ENCODE measurements around the gene PPM1H.
"Not testable (repeated sequence)": the region's sequence is repeated elsewhere in the genome, so short reads cannot be mapped to it uniquely, and the experiment has no call there.

PPM1H gene

DNA sequence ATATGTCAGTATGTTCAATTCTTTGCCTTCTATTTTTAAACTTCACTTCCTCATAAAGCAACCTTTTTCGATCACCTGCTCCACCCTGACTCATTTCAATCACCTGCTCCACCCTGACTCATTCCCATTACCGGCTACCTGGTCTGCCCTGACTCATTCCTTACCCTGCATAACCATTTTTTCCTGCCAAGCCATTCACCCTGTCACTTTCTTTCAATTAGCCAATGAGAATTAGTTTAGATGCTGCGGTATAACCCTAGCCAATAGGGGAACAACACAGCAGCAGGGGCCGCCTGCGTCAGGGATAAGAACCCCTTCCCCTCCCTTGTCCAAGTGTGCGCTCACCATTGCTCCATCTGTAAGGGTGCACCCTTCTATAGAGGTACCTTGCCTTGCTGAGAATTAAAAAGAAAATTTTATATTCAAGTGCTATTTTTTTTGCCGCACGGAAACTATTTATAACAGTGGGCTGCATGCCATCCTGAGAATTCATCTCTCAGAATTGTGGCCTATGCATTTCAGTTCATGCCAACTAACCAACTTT is 31.6 kb upstream of the PPM1H start:
- not testable (repeated sequence) for H3K9ac ChIP-seq (ENCODE audit: low read depth, low read length); H3K9me3 ChIP-seq (ENCODE audit: control insufficient read depth, insufficient read depth, low read length); H3K27ac ChIP-seq (ENCODE audit: low read depth, low read length); H3K36me3 ChIP-seq (ENCODE audit: control insufficient read depth, insufficient read depth, low read length); H3K4me3 ChIP-seq (ENCODE audit: low read depth, low read length); H3K27me3 ChIP-seq (ENCODE audit: control insufficient read depth, insufficient read depth, low read length); H3K4me1 ChIP-seq (ENCODE audit: control insufficient read depth, insufficient read depth, low read length)

DNA sequence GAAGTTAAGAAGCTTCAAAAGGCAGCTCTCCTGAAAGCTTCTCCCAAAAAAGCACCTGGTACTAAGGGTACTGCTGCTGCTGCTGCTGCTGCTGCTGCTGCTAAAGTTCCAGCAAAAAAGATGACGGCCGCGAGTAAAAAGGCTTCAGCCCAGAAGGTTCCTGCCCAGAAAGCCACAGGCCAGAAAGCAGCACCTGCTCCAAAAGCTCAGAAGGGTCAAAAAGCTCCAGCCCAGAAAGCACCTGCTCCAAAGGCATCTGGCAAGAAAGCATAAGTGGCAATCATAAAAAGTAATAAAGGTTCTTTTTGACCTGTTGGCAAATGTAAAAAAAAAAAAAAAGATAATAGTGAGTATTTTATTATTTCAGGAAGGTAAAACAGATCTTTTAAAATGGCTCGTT is 30.8 kb upstream of the PPM1H start:
- not testable (repeated sequence) for H3K9ac ChIP-seq (ENCODE audit: low read depth, low read length); H3K4me3 ChIP-seq (ENCODE audit: low read depth, low read length); H3K4me1 ChIP-seq (ENCODE audit: control insufficient read depth, insufficient read depth, low read length); H3K9me3 ChIP-seq (ENCODE audit: control insufficient read depth, insufficient read depth, low read length); H3K27ac ChIP-seq (ENCODE audit: low read depth, low read length); H3K27me3 ChIP-seq (ENCODE audit: control insufficient read depth, insufficient read depth, low read length); H3K36me3 ChIP-seq (ENCODE audit: control insufficient read depth, insufficient read depth, low read length)

- not testable (repeated sequence) for H3K36me3 ChIP-seq (ENCODE audit: control insufficient read depth, insufficient read depth, low read length); H3K9me3 ChIP-seq (ENCODE audit: control insufficient read depth, insufficient read depth, low read length); H3K9ac ChIP-seq (ENCODE audit: low read depth, low read length); H3K4me3 ChIP-seq (ENCODE audit: low read depth, low read length); H3K27me3 ChIP-seq (ENCODE audit: control insufficient read depth, insufficient read depth, low read length); H3K4me1 ChIP-seq (ENCODE audit: control insufficient read depth, insufficient read depth, low read length); H3K27ac ChIP-seq (ENCODE audit: low read depth, low read length)
Measured at GRCh38 chr12:62965242-62965641, 30.3 kb upstream of the PPM1H start.

DNA sequence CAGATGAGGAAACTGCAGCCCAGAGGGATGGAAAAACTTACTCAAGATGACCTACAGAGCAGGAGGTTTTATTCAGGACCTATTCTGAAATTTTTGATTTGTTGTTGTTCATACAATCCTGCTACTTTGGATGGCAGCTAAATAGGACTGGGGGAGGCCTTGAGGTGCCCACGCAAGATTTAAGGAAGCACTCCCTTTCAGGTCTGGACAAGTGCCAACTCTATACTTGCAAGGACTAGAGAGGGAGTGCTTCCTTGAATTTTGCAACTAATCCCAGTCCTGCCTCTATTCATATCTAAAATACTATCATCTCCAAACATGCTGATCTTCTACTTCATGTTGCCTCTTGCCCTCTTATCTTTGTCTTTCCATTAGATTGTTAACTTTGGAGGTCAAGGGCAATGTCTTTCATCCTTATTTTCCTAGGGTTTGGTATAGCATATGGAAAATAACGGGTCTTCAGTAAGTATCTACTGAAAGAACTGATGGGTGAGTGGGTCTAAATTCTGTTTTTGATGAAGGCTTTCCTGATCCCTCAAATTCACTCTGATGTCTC is 28.6 kb upstream of the PPM1H start:
- Histone ChIP-seq H3K27ac (ENCODE audit: low read depth, low read length) (no peak overlapping the region), H3K9me3 (ENCODE audit: control insufficient read depth, insufficient read depth, low read length) (no peaks in the 10 kb centered on the region), H3K9ac (ENCODE audit: low read depth, low read length) (no peak overlapping the region), H3K4me1 (ENCODE audit: control insufficient read depth, insufficient read depth, low read length) (no peaks in the 10 kb centered on the region), H3K4me3 (ENCODE audit: low read depth, low read length) (no peak overlapping the region), H3K36me3 (ENCODE audit: control insufficient read depth, insufficient read depth, low read length) (no peaks in the 10 kb centered on the region), H3K27me3 (ENCODE audit: control insufficient read depth, insufficient read depth, low read length) (no peaks in the 10 kb centered on the region)

DNA sequence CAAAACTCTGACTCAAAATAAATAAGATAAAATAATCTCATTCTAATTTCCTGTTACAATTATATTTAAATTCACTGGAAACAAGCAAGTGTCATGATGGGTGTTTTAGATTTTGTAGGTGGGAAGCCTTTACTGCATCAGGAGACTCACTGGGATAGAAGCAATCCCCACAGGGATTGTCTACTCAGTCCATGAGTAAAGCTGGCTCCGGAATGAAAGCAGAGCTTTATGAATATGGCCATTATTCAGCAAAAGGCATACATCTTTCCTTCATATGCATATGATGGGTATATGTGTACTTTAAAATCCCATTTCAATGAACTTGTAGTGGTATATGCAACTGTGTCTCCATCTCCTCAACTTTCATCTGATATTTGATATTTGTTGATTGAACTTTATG is 25.4 kb upstream of the PPM1H start:
- Histone ChIP-seq H3K4me3 (ENCODE audit: low read depth, low read length) (no peak overlapping the region), H3K4me1 (ENCODE audit: control insufficient read depth, insufficient read depth, low read length) (peaks cover 21% of the 10 kb centered on the region), H3K36me3 (ENCODE audit: control insufficient read depth, insufficient read depth, low read length) (no peaks in the 10 kb centered on the region), H3K27ac (ENCODE audit: low read depth, low read length) (no peak overlapping the region), H3K9me3 (ENCODE audit: control insufficient read depth, insufficient read depth, low read length) (no peaks in the 10 kb centered on the region), H3K9ac (ENCODE audit: low read depth, low read length) (no peak overlapping the region), H3K27me3 (ENCODE audit: control insufficient read depth, insufficient read depth, low read length) (no peaks in the 10 kb centered on the region)

DNA sequence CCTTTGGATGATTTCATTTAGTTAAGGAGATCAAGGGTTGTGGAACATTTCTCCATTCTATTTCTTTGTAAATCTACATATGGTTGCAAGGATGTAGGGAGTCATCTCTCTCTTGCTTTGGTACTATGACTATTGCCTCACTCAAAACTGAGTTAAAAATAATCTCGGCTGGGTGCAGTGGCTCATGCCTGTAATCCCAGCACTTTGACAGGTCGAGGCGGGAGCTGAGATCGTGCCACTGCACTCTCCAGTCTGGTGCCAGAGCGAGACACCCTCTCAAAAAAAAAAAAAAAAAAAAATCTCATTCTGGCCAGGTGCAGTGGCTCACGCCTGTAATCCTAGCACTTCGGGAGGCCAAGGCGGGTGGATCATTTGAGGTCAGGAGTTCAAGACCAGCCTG is 24.8 kb upstream of the PPM1H start:
- no peaks in the 10 kb centered on the region for H3K9me3 ChIP-seq (ENCODE audit: control insufficient read depth, insufficient read depth, low read length)
- no peak overlapping the region for H3K4me3 ChIP-seq (ENCODE audit: low read depth, low read length)
- no peaks in the 10 kb centered on the region for H3K27me3 ChIP-seq (ENCODE audit: control insufficient read depth, insufficient read depth, low read length)
- H3K9ac ChIP-seq (ENCODE audit: low read depth, low read length): no peak overlapping the region
- H3K4me1 ChIP-seq (ENCODE audit: control insufficient read depth, insufficient read depth, low read length): peaks cover 21% of the 10 kb centered on the region
- H3K27ac ChIP-seq (ENCODE audit: low read depth, low read length): no peak overlapping the region
- no peaks in the 10 kb centered on the region for H3K36me3 ChIP-seq (ENCODE audit: control insufficient read depth, insufficient read depth, low read length)

DNA sequence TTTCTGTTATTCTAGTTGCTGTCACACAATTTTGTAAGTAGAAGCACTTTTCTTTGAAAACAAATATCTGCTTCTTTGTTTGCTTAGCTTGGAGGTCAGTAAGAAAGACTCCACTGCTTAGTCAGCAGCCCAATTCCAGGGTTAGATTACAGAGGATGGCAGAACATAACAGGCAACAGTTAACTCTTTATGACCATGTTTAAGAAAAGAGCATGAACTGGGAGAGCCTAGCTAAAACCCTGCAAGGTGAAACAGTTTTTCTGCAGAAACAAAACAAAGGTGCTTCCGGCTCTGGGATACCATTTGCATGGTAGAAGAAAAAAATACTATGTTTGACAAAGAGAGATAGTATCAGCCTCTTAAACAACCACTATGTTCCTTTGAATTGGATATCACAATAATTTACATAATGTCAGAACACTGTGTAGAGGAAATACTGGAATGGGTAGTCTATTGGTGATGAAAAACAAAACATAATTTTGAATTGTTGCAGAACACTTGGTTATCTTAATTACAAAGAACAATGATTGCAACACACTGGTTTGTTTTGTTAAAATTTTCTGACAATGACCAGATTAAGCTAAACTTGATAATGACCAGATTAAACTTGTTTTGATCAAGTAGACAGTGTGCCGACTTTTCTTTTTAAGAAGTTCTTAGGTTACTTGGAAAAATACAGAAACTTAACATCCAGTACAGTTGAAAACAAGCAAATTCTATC is 22.4 kb upstream of the PPM1H start:
- Histone ChIP-seq H3K9me3 (ENCODE audit: control insufficient read depth, insufficient read depth, low read length) (no peaks in the 10 kb centered on the region), H3K9ac (ENCODE audit: low read depth, low read length) (no peak overlapping the region)

GRCh38 chr12:62955678-62956077 is 20.7 kb upstream of the PPM1H start:
- no peak overlapping the region for H3K4me3 ChIP-seq (ENCODE audit: low read depth, low read length)

More for the DNA sequence above, 22.4 kb upstream of the PPM1H start:
- Histone ChIP-seq H3K27ac (ENCODE audit: low read depth, low read length) (peak overlapping the region; percentile 87), H3K4me3 (ENCODE audit: low read depth, low read length) (peak overlapping the region; percentile 17; the same call in 1 of the 2 replicates), H3K27me3 (ENCODE audit: control insufficient read depth, insufficient read depth, low read length) (no peaks in the 10 kb centered on the region), H3K4me1 (ENCODE audit: control insufficient read depth, insufficient read depth, low read length) (peaks cover 21% of the 10 kb centered on the region), H3K36me3 (ENCODE audit: control insufficient read depth, insufficient read depth, low read length) (no peaks in the 10 kb centered on the region)

GRCh38 chr12:62950317-62950716 is 15.4 kb upstream of the PPM1H start:
- H3K36me3 ChIP-seq (ENCODE audit: control insufficient read depth, insufficient read depth, low read length): no peaks in the 10 kb centered on the region
- no peak overlapping the region for H3K27ac ChIP-seq (ENCODE audit: low read depth, low read length)
- H3K9me3 ChIP-seq (ENCODE audit: control insufficient read depth, insufficient read depth, low read length): no peaks in the 10 kb centered on the region; the same call in 1 of the 2 replicates
- no peak overlapping the region for H3K4me3 ChIP-seq (ENCODE audit: low read depth, low read length)
- no peaks in the 10 kb centered on the region for H3K4me1 ChIP-seq (ENCODE audit: control insufficient read depth, insufficient read depth, low read length)
- no peak overlapping the region for H3K9ac ChIP-seq (ENCODE audit: low read depth, low read length)
- no peaks in the 10 kb centered on the region; the same call in 1 of the 2 replicates for H3K27me3 ChIP-seq (ENCODE audit: control insufficient read depth, insufficient read depth, low read length)

More at GRCh38 chr12:62955678-62956077, 20.7 kb upstream of the PPM1H start:
- Histone ChIP-seq H3K9me3 (ENCODE audit: control insufficient read depth, insufficient read depth, low read length) (no peaks in the 10 kb centered on the region), H3K27me3 (ENCODE audit: control insufficient read depth, insufficient read depth, low read length) (no peaks in the 10 kb centered on the region), H3K27ac (ENCODE audit: low read depth, low read length) (no peak overlapping the region), H3K4me1 (ENCODE audit: control insufficient read depth, insufficient read depth, low read length) (peaks cover 21% of the 10 kb centered on the region), H3K9ac (ENCODE audit: low read depth, low read length) (no peak overlapping the region), H3K36me3 (ENCODE audit: control insufficient read depth, insufficient read depth, low read length) (no peaks in the 10 kb centered on the region)

DNA sequence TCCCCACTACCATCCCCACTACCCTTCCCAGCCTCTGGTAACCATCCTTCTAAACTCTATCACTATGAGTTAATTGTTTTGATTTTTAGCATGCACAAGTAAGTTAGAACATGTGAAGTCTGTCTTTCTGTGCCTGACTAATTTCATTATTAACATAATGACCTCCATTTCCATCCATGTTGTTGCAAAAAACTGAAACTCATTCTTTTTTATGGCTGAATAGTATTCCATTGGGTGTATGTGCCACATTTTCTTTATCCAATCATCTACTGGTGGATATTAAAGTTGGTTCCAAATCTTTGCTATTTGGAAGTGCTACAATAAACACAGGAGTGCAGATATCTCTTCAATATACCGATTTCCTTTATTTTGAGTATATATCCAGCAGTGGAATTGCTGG is 13.2 kb upstream of the PPM1H start:
- H3K9ac ChIP-seq (ENCODE audit: low read depth, low read length): no peak overlapping the region
- H3K9me3 ChIP-seq (ENCODE audit: control insufficient read depth, insufficient read depth, low read length): no peaks in the 10 kb centered on the region; the same call in 1 of the 2 replicates
- no peak overlapping the region for H3K27ac ChIP-seq (ENCODE audit: low read depth, low read length)
- no peaks in the 10 kb centered on the region for H3K36me3 ChIP-seq (ENCODE audit: control insufficient read depth, insufficient read depth, low read length)
- H3K27me3 ChIP-seq (ENCODE audit: control insufficient read depth, insufficient read depth, low read length): no peaks in the 10 kb centered on the region; the same call in 1 of the 2 replicates
- no peak overlapping the region for H3K4me3 ChIP-seq (ENCODE audit: low read depth, low read length)
- peaks cover under 1% of the 10 kb centered on the region; the same call in 1 of the 2 replicates for H3K4me1 ChIP-seq (ENCODE audit: control insufficient read depth, insufficient read depth, low read length)

- H3K9ac ChIP-seq (ENCODE audit: low read depth, low read length): no peak overlapping the region
Measured at GRCh38 chr12:62947364-62947763, 12.4 kb upstream of the PPM1H start.

More at GRCh38 chr12:62947364-62947763, 12.4 kb upstream of the PPM1H start:
- Histone ChIP-seq H3K27ac (ENCODE audit: low read depth, low read length) (no peak overlapping the region), H3K27me3 (ENCODE audit: control insufficient read depth, insufficient read depth, low read length) (no peaks in the 10 kb centered on the region; the same call in 1 of the 2 replicates), H3K9me3 (ENCODE audit: control insufficient read depth, insufficient read depth, low read length) (no peaks in the 10 kb centered on the region; the same call in 1 of the 2 replicates), H3K36me3 (ENCODE audit: control insufficient read depth, insufficient read depth, low read length) (no peaks in the 10 kb centered on the region), H3K4me3 (ENCODE audit: low read depth, low read length) (no peak overlapping the region), H3K4me1 (ENCODE audit: control insufficient read depth, insufficient read depth, low read length) (peaks cover 5% of the 10 kb centered on the region; the same call in 1 of the 2 replicates)

Data from HUES48 (cell line).